SK-N-MC (cell line): ENCODE measurements around the gene EXOC3.

Source experiments
- EZH2 ChIP-seq: fragments of 200-600 bp; sonication (generic); IDR thresholded peaks from one replicate; pipeline ENCODE4 v1.6.1; 2017; ENCODE audit warnings: antibody characterized with exemption
- FOXP2 ChIP-seq: optimal IDR thresholded peaks from 2 replicates; pipeline ENCODE3; 2011; ENCODE audit warnings: mild to moderate bottlenecking, moderate library complexity; ENCODE audit not compliant: insufficient read depth; ENCODE audit errors: extremely low read length, control extremely low read depth
- POLR2AphosphoS5 ChIP-seq: IDR thresholded peaks from 2 replicates; pipeline ENCODE4 v1.6.1; 2012; ENCODE audit warnings: mild to moderate bottlenecking, low read depth, low read length, borderline replicate concordance

DNA sequence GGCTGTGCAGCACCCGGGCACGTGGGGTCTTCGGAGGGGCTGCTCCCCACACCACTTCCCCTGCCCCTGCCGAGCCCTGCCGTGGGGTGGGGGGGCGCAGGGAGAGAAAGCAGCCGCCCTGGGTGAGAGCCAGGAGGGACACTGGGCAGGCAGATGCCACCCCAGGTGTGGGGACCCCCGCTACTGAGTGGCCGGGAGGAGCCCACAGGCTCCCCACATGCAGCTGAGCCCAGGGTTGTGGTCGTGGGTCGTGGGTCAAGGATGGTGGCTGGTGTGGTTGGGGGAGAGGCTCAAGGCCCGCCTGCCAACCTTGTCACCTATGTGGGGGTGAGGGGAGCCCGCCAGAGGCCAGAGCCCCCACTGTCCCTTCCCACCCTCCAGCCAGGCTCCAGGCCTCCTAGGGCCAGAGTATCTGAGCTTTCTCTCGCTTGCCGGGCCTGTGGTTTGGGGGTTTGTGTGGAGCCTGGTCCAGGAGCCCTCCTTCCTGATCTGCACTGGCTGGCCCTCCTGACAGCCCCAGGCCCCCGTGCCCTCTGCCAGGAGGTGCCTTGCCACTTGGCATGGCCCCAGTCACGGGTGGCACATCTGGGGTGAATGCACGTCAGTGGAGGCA, 35.5 kb downstream of the EXOC3 start:
- TF ChIP-seq POLR2AphosphoS5 (no peak), EZH2 (no peak), FOXP2 (no peak)
